ENCODE data around the gene PTPRM.

The PTPRM gene

GRCh38 chr18:8174771-8175170, 607.7 kb downstream of the PTPRM start:
- TF ChIP-seq TCF4 (CRISPR knock-in tag; IDR thresholded peaks at IDR 0.05; ENCODE audit: borderline replicate concordance) (peak; percentile 76), ZFP3 (CRISPR knock-in tag; IDR thresholded peaks at IDR 0.05) (no peak), TSHZ2 (CRISPR knock-in tag; IDR thresholded peaks at IDR 0.05) (peak; percentile 53; the same call in 1 of the 2 replicates)
- no peak; the same call in 2 of the 3 replicates for ATAC-seq

- no peak for TF ChIP-seq PPARA (CRISPR knock-in tag; IDR thresholded peaks at IDR 0.05; ENCODE audit: borderline replicate concordance)
- ATAC-seq = no peak
Measured at GRCh38 chr18:8175501-8176061, 608.5 kb downstream of the PTPRM start.

GRCh38 chr18:8176109-8176508, 609.0 kb downstream of the PTPRM start:
- TF ChIP-seq ISL1 (CRISPR knock-in tag; IDR thresholded peaks at IDR 0.05) (peak; percentile 38; the same call in 1 of the 2 replicates), GLIS3 (CRISPR knock-in tag; IDR thresholded peaks at IDR 0.05) (no peak)
- no peak for ATAC-seq

GRCh38 chr18:8176554-8176953, 609.4 kb downstream of the PTPRM start:
- TF ChIP-seq ZC3H10 (CRISPR knock-in tag; IDR thresholded peaks at IDR 0.05) (no peak), PATZ1 (CRISPR knock-in tag; IDR thresholded peaks at IDR 0.05; ENCODE audit: borderline replicate concordance) (no peak), ARNTL (CRISPR knock-in tag; IDR thresholded peaks at IDR 0.05; ENCODE audit: borderline replicate concordance, low read depth) (no peak), CSRNP3 (CRISPR knock-in tag; IDR thresholded peaks at IDR 0.05) (no peak), ISL1 (CRISPR knock-in tag; IDR thresholded peaks at IDR 0.05) (no peak), ZNF565 (CRISPR knock-in tag; conservative IDR thresholded peaks at IDR 0.05; ENCODE audit: low read depth) (no peak), SNAI2 (CRISPR knock-in tag; IDR thresholded peaks at IDR 0.05) (no peak), ZNF8 (CRISPR knock-in tag; IDR thresholded peaks at IDR 0.05) (no peak), TSHZ2 (CRISPR knock-in tag; IDR thresholded peaks at IDR 0.05) (no peak), ZNF70 (CRISPR knock-in tag; IDR thresholded peaks at IDR 0.05) (no peak), PPARA (CRISPR knock-in tag; IDR thresholded peaks at IDR 0.05; ENCODE audit: borderline replicate concordance) (no peak)

GRCh38 chr18:8177330-8178016, 610.4 kb downstream of the PTPRM start:
- peak; percentile 47; the same call in 2 of the 3 replicates for ATAC-seq

More at GRCh38 chr18:8176554-8176953, 609.4 kb downstream of the PTPRM start:
- ATAC-seq = no peak

More at GRCh38 chr18:8177330-8178016, 610.4 kb downstream of the PTPRM start:
- TF ChIP-seq PPARA (CRISPR knock-in tag; IDR thresholded peaks at IDR 0.05; ENCODE audit: borderline replicate concordance) (no peak), ZC3H10 (CRISPR knock-in tag; IDR thresholded peaks at IDR 0.05) (no peak), ZNF70 (CRISPR knock-in tag; IDR thresholded peaks at IDR 0.05) (no peak), ARNTL (CRISPR knock-in tag; IDR thresholded peaks at IDR 0.05; ENCODE audit: borderline replicate concordance, low read depth) (no peak), GLIS3 (CRISPR knock-in tag; IDR thresholded peaks at IDR 0.05) (no peak), OSR1 (CRISPR knock-in tag; IDR thresholded peaks at IDR 0.05) (no peak), SNAI2 (CRISPR knock-in tag; IDR thresholded peaks at IDR 0.05) (no peak), ZNF565 (CRISPR knock-in tag; conservative IDR thresholded peaks at IDR 0.05; ENCODE audit: low read depth) (no peak), PATZ1 (CRISPR knock-in tag; IDR thresholded peaks at IDR 0.05; ENCODE audit: borderline replicate concordance) (no peak), ZFP30 (CRISPR knock-in tag; IDR thresholded peaks at IDR 0.05) (no peak), ZNF8 (CRISPR knock-in tag; IDR thresholded peaks at IDR 0.05) (no peak)

All from SK-N-SH treated with all-trans-retinoic acid at 6 μM for 48 hours (cell line).